Stimulated activated naive CD8-positive, alpha-beta T cell treated with anti-CD3 and anti-CD28 coated beads, Interleukin-15, Interleukin-2, amounts not matched to agents 100 ng/mL and 50 ng/mL, for 24 hours (primary cell): ENCODE results near the gene EXOC4.
"Not testable (repeated sequence)": the region's sequence is repeated elsewhere in the genome, so short reads cannot be mapped to it uniquely, and the experiment has no call there.

Experiments used
- H3K27ac Mint-ChIP-seq: one replicate; pipeline ENCODE4 v1.8.0; 2021; ENCODE audit warnings: mild to moderate bottlenecking, mixed read lengths
- H3K27me3 Mint-ChIP-seq: one replicate; pipeline ENCODE4 v1.8.0; 2021; ENCODE audit warnings: mixed read lengths
- H3K36me3 Mint-ChIP-seq: one replicate; pipeline ENCODE4 v1.8.0; 2021; ENCODE audit warnings: low read depth, mixed read lengths
- H3K4me1 Mint-ChIP-seq: one replicate; pipeline ENCODE4 v1.8.0; 2021; ENCODE audit warnings: low read depth, mixed read lengths
- H3K4me3 Mint-ChIP-seq: one replicate; pipeline ENCODE4 v1.8.0; 2021; ENCODE audit warnings: mild to moderate bottlenecking, mixed read lengths
- H3K9me3 Mint-ChIP-seq: one replicate; pipeline ENCODE4 v1.8.0; 2021; ENCODE audit warnings: mixed read lengths

EXOC4 gene

GRCh38 chr7:133255486-133255885 lies 2.6 kb downstream of the EXOC4 start:
- H3K27me3 Mint-ChIP-seq, result no peaks in the 10 kb centered on the region
- H3K9me3 Mint-ChIP-seq, result no peaks in the 10 kb centered on the region
- H3K4me3 Mint-ChIP-seq, result no peak overlapping the region
- peaks cover 43% of the 10 kb centered on the region for H3K4me1 Mint-ChIP-seq
- H3K27ac Mint-ChIP-seq, result no peak overlapping the region
- peaks cover 5% of the 10 kb centered on the region for H3K36me3 Mint-ChIP-seq

DNA sequence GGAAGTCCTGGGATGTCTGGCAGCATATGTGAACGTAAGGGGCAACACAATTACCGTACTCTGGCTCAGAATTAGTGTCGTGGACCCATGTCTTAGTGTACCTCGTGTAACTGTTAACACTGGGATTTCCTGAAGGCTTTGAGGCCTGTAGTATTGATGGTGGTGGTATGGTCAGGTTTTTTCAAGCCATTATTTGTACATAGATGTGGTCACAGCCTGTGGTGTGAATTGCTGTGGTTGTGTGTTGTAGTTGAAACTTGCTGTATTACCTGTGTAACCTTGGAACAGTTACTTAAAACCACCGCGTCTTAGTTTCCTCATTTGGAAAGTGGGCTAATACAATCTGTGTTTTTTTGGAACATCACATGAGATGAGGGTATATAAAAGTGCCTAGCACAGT lies 5.3 kb downstream of the EXOC4 start:
- H3K27ac Mint-ChIP-seq, result peak overlapping the region; percentile 15
- H3K36me3 Mint-ChIP-seq, result peaks cover 9% of the 10 kb centered on the region
- H3K4me1 Mint-ChIP-seq, result peaks cover 49% of the 10 kb centered on the region
- H3K9me3 Mint-ChIP-seq, result no peaks in the 10 kb centered on the region
- no peaks in the 10 kb centered on the region for H3K27me3 Mint-ChIP-seq
- H3K4me3 Mint-ChIP-seq, result no peak overlapping the region

DNA sequence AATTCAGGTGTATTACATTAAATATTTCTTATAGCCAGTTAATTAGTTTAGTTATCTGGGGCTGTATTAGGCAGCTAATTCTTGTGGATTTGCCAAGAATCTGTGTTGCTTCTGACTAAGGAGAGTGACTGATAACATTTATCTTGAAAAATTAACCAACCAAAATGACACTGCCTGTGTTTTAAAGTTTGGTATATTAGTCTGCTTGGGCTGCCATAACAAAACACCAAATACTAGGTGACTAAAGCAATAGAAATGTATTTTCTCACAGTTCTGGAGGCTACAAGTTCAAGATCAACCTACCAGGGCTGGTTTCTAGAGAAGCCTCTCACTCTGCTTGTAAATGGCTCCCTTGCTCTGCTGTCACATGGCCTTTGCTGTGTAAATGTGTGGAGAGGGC lies 12.9 kb downstream of the EXOC4 start:
- Mint-ChIP-seq H3K27me3 (no peaks in the 10 kb centered on the region), H3K36me3 (peaks cover 23% of the 10 kb centered on the region), H3K4me1 (peaks cover 31% of the 10 kb centered on the region), H3K27ac (no peak overlapping the region), H3K9me3 (no peaks in the 10 kb centered on the region), H3K4me3 (no peak overlapping the region)

GRCh38 chr7:133268355-133268754 lies 15.5 kb downstream of the EXOC4 start:
- Mint-ChIP-seq H3K4me3 (no peak overlapping the region), H3K9me3 (no peaks in the 10 kb centered on the region), H3K27me3 (no peaks in the 10 kb centered on the region), H3K27ac (no peak overlapping the region), H3K36me3 (peaks cover 19% of the 10 kb centered on the region), H3K4me1 (peaks cover 22% of the 10 kb centered on the region)

- no peaks in the 10 kb centered on the region for H3K27me3 Mint-ChIP-seq
- H3K4me1 Mint-ChIP-seq, result peaks cover 16% of the 10 kb centered on the region
- no peak overlapping the region for H3K4me3 Mint-ChIP-seq
- H3K9me3 Mint-ChIP-seq, result no peaks in the 10 kb centered on the region
- H3K27ac Mint-ChIP-seq, result no peak overlapping the region
- H3K36me3 Mint-ChIP-seq, result peaks cover 30% of the 10 kb centered on the region
Observed at GRCh38 chr7:133272336-133272735, 19.5 kb downstream of the EXOC4 start.

DNA sequence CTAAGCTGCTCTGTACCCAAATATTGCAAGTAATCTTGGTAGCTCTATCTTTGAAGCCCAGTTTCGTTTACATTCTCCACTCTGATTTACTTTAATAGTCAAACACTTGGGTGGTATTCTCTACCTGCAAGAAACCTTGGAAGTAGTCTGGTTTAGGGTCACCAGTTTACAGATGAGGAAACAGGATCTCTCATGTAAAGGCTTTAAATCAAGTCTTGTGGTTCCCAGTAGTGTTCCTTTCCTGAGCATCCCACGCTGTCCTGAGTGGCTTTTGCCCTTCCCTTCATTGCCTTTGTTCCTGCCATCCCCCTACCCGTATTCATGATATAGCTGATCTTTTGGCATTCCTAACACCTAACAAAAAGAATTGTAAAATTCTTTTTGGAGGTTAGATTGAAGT lies 20.3 kb downstream of the EXOC4 start:
- H3K36me3 Mint-ChIP-seq, result peaks cover 38% of the 10 kb centered on the region
- no peak overlapping the region for H3K4me3 Mint-ChIP-seq
- peaks cover 3% of the 10 kb centered on the region for H3K9me3 Mint-ChIP-seq
- H3K27ac Mint-ChIP-seq, result no peak overlapping the region
- H3K27me3 Mint-ChIP-seq, result no peaks in the 10 kb centered on the region
- H3K4me1 Mint-ChIP-seq, result peaks cover 10% of the 10 kb centered on the region

- Mint-ChIP-seq H3K27ac (no peak overlapping the region), H3K9me3 (peaks cover 7% of the 10 kb centered on the region), H3K4me3 (no peak overlapping the region), H3K36me3 (peaks cover 45% of the 10 kb centered on the region), H3K4me1 (no peaks in the 10 kb centered on the region), H3K27me3 (no peaks in the 10 kb centered on the region)
Observed at GRCh38 chr7:133274265-133274664, 21.4 kb downstream of the EXOC4 start.

- no peaks in the 10 kb centered on the region for H3K27me3 Mint-ChIP-seq
- peaks cover 7% of the 10 kb centered on the region for H3K9me3 Mint-ChIP-seq
- H3K27ac Mint-ChIP-seq, result no peak overlapping the region
- no peak overlapping the region for H3K4me3 Mint-ChIP-seq
- no peaks in the 10 kb centered on the region for H3K4me1 Mint-ChIP-seq
- H3K36me3 Mint-ChIP-seq, result peaks cover 49% of the 10 kb centered on the region
Observed at GRCh38 chr7:133275008-133275407, 22.1 kb downstream of the EXOC4 start.

DNA sequence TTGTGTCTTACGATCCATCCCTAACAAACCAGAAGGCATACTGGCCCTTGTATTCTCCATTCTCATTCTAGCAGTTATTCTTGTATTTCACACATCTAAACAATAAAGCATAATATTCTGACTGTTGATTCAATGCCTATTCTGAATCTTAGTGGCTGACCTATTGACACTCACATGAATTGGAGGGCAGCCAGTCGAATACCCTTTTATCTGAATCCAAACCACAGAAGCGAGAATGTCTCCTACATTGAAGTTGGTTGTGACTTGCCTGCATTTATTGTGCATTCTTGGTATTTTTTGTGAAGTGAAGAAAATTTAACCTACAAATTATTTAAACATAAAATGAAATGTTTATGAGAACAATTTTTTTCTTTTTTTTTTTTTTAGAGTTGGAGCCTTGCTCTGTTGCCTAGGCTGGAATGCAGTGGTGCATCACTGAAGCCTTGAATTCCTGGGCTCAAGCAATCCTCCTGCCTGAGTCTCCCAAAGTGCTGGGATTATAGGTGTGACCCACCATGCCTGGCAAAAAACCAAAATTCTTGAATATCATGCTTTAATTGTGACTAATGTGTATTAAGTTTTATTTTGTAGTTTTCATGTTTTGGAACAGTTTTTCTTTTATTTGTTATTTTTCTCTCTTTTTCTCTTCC lies 22.7 kb downstream of the EXOC4 start:
- Mint-ChIP-seq H3K27ac (no peak overlapping the region), H3K27me3 (no peaks in the 10 kb centered on the region), H3K4me1 (no peaks in the 10 kb centered on the region), H3K4me3 (no peak overlapping the region), H3K9me3 (peaks cover 7% of the 10 kb centered on the region), H3K36me3 (peaks cover 45% of the 10 kb centered on the region)

- H3K4me3 Mint-ChIP-seq, H3K27me3 Mint-ChIP-seq, H3K27ac Mint-ChIP-seq, H3K4me1 Mint-ChIP-seq, H3K9me3 Mint-ChIP-seq: not testable (repeated sequence)
- H3K36me3 Mint-ChIP-seq, result peaks cover 67% of the 10 kb centered on the region
Observed at GRCh38 chr7:133278975-133279374, 26.1 kb downstream of the EXOC4 start.

GRCh38 chr7:133282094-133282493 lies 29.2 kb downstream of the EXOC4 start:
- Mint-ChIP-seq H3K27me3 (no peaks in the 10 kb centered on the region), H3K9me3 (peaks cover 7% of the 10 kb centered on the region), H3K4me1 (no peaks in the 10 kb centered on the region), H3K4me3 (no peak overlapping the region), H3K27ac (no peak overlapping the region), H3K36me3 (peaks cover 63% of the 10 kb centered on the region)

DNA sequence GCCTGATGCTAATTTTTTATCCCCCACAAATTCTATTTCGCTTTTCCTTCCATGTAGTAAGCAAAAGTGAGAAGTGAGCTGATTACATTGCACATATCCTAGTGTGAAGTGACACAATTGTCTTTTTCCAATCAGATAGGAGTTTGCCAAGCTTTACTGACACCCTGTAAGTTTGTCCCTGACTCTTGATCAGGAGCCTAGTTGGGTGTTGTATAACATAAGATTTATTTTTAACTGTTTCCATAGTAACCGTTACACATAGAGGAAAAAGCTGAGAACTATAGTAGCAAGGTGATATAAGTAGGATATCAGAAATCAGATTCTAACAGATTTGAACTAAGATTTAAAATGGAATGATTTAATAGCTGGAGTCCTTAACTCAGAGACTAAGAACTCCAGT lies 31.2 kb downstream of the EXOC4 start:
- Mint-ChIP-seq H3K4me3 (no peak overlapping the region), H3K9me3 (no peaks in the 10 kb centered on the region), H3K36me3 (peaks cover 64% of the 10 kb centered on the region), H3K27me3 (no peaks in the 10 kb centered on the region), H3K27ac (no peak overlapping the region), H3K4me1 (no peaks in the 10 kb centered on the region)

DNA sequence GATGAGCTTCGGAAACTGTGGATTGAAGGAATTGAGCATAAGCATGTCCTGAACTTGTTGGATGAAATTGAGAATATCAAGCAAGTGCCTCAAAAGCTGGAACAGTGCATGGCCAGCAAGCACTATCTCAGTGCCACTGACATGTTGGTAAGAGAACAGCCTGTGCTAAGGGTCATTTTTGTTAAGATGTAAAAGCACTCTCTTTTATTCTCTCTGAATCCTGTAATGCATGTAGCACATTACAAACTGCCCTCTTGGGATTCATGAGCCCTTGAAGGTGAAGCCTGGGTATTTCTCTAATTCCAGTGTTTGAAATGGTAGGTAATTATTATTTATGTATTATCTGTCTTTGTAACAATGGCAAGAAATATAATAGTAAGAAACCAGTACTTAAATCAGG lies 36.1 kb downstream of the EXOC4 start:
- H3K4me3 Mint-ChIP-seq, result no peak overlapping the region
- H3K27me3 Mint-ChIP-seq, result no peaks in the 10 kb centered on the region
- peaks cover 74% of the 10 kb centered on the region for H3K36me3 Mint-ChIP-seq
- no peak overlapping the region for H3K27ac Mint-ChIP-seq
- no peaks in the 10 kb centered on the region for H3K9me3 Mint-ChIP-seq
- H3K4me1 Mint-ChIP-seq, result no peaks in the 10 kb centered on the region

DNA sequence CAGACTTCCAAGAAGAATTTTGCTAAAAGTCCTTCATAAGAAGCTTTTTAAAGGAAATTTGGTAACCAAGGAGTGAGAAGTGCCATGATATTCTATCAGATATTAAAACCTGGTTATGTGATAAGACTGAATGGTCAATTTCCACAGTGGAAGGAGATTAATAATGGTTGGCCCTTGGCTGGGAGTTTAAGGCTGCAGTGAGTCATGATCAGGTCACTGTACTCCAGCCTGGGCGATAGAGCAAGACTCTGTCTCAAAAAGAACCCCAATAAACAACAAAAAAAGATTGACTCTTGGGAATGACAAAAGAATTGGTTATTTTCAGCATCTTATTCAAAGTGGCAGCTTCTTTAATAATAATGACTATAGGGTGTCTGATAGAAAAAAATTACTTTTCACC lies 37.2 kb downstream of the EXOC4 start:
- H3K4me1 Mint-ChIP-seq, result no peaks in the 10 kb centered on the region
- no peaks in the 10 kb centered on the region for H3K9me3 Mint-ChIP-seq
- peaks cover 71% of the 10 kb centered on the region for H3K36me3 Mint-ChIP-seq
- H3K27me3 Mint-ChIP-seq, result no peaks in the 10 kb centered on the region
- H3K4me3 Mint-ChIP-seq, result no peak overlapping the region
- no peak overlapping the region for H3K27ac Mint-ChIP-seq

GRCh38 chr7:133290676-133291333 lies 37.9 kb downstream of the EXOC4 start:
- H3K4me3 Mint-ChIP-seq, result no peak overlapping the region
- no peaks in the 10 kb centered on the region for H3K9me3 Mint-ChIP-seq
- H3K4me1 Mint-ChIP-seq, result no peaks in the 10 kb centered on the region
- no peaks in the 10 kb centered on the region for H3K27me3 Mint-ChIP-seq
- H3K27ac Mint-ChIP-seq, result no peak overlapping the region
- H3K36me3 Mint-ChIP-seq, result peaks cover 67% of the 10 kb centered on the region

DNA sequence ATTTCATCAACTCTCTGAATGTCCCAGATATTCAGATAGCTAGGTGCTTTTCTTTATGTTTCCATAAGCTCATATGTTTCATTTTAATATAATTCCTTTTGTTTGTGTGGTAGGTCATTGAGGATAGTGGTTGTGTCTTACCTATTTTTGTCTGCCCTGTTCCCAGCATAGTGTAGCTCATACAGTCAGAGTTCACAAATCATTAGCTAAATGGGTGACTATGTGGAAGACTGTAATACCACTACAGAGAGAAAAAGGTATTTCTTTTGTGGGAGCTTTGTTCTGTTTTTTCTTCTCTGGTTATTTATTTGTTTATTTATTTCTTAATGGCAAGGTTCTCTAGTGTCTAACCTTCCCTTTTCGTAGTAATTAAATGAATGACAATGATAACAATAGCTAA lies 39.8 kb downstream of the EXOC4 start:
- H3K27ac Mint-ChIP-seq, result no peak overlapping the region
- no peaks in the 10 kb centered on the region for H3K4me1 Mint-ChIP-seq
- no peak overlapping the region for H3K4me3 Mint-ChIP-seq
- no peaks in the 10 kb centered on the region for H3K27me3 Mint-ChIP-seq
- H3K9me3 Mint-ChIP-seq, result no peaks in the 10 kb centered on the region
- peaks cover 64% of the 10 kb centered on the region for H3K36me3 Mint-ChIP-seq
